HuH-7.5 (cell line): Measurements from ENCODE around the gene AP2B1.

Experiments used
- DNase-seq: peaks from one replicate; pipeline ENCODE4 v3.0.0; 2011; ENCODE audit warnings: low spot score

Gene AP2B1

GRCh38 chr17:35773679-35774425 is 186.7 kb downstream of the AP2B1 start:
- DNase-seq: no peak

- no peak for DNase-seq
Observed at GRCh38 chr17:35774499-35774898, 187.4 kb downstream of the AP2B1 start.

- DNase-seq: no peak
Observed at GRCh38 chr17:35775039-35775438, 187.9 kb downstream of the AP2B1 start.

- DNase-seq: no peak
Observed at GRCh38 chr17:35775583-35775982, 188.5 kb downstream of the AP2B1 start.
